Measurements from ENCODE around the gene RAB20. TPM values are rescaled to one million over a fixed set of nuclear protein-coding genes. Genes with fewer than 3 reads are reported as not detected.
A peak's percentile ranks its signal among the peaks of the same experiment; 100 is the strongest.

Gene RAB20
- total and polyA plus RNA-seq, 2 experiments from 2014 or later, result 28.3 to 37.4 TPM

DNA sequence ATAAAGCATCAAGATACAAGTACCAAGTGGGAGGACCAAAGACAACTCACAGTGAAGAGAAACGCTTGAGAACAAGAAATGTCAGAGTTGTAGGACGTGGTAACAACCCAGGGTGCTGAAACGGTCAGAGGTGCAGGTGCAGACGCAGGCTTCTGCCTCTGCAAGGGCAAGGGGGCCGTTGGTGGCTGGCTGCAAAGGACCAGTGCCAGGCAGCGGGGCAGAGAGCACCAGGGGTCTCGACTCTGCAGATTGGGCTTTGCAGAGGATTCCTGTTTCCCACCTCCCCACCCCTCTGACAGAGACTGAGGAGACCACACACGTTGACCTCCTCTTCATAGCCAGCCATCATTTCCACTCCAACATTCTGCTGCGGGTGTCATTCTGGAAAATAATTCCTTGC, 38.3 kb downstream of the RAB20 start:
- WGBS (ENCODE audit: low lambda C conversion rate, missing lambda C conversion rate), result 84% methylated on average over 9 of the region's 9 CpGs
- peaks cover 20% of the 10 kb centered on the region for H3K4me1 ChIP-seq (ENCODE audit: insufficient read depth)
- no peak overlapping the region for H3K4me2 ChIP-seq
- DNase-seq (ENCODE audit: low spot score), result no peak
- no peaks in the 10 kb centered on the region for H3K9me3 ChIP-seq (ENCODE audit: low read depth)
- H3K27ac ChIP-seq, result no peak overlapping the region
- no peaks in the 10 kb centered on the region for H3K27me3 ChIP-seq
- TF ChIP-seq, protein P1, sequence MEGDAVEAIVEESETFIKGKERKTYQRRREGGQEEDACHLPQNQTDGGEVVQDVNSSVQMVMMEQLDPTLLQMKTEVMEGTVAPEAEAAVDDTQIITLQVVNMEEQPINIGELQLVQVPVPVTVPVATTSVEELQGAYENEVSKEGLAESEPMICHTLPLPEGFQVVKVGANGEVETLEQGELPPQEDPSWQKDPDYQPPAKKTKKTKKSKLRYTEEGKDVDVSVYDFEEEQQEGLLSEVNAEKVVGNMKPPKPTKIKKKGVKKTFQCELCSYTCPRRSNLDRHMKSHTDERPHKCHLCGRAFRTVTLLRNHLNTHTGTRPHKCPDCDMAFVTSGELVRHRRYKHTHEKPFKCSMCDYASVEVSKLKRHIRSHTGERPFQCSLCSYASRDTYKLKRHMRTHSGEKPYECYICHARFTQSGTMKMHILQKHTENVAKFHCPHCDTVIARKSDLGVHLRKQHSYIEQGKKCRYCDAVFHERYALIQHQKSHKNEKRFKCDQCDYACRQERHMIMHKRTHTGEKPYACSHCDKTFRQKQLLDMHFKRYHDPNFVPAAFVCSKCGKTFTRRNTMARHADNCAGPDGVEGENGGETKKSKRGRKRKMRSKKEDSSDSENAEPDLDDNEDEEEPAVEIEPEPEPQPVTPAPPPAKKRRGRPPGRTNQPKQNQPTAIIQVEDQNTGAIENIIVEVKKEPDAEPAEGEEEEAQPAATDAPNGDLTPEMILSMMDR (IDR thresholded peaks at IDR 0.05; ENCODE audit: poor library complexity), result no peak
- TF ChIP-seq EZH2phosphoT487 (IDR thresholded peaks at IDR 0.05; ENCODE audit: low read depth, severe bottlenecking, unreplicated experiment), result no peak
- no peaks in the 10 kb centered on the region for H4K20me1 ChIP-seq (ENCODE audit: insufficient read depth, poor library complexity, severe bottlenecking)
- H2AFZ ChIP-seq, result no peak overlapping the region
- H3K9me2 ChIP-seq (replicated peaks; ENCODE audit: insufficient read depth), result no peaks in the 10 kb centered on the region
- no peak overlapping the region for H3K4me3 ChIP-seq
- H3K36me3 ChIP-seq (replicated peaks; ENCODE audit: insufficient read depth, low read depth), result no peaks in the 10 kb centered on the region
- peaks cover 21% of the 10 kb centered on the region for H3K79me2 ChIP-seq

DNA sequence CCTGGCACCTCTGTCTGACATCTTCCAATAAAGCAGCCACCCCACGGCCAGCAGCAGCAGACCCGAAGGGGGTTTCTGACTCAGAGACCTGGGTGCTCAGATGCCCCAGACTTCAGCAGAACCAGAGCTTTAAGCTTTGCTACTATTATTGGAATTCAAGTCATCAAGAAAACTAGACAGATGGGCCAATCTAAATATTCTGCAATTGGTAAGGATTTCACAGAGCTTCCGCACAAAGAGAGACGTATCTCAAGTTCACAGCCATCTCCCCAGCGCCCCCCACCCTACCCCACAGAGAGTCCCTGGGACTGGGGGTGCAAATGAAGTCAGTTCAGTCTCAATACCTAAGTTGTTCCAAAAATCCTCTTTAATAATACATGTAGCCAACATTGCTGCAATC, 38.8 kb downstream of the RAB20 start:
- no peak overlapping the region for H3K27ac ChIP-seq
- H3K36me3 ChIP-seq (replicated peaks; ENCODE audit: insufficient read depth, low read depth), result no peaks in the 10 kb centered on the region
- H3K9me2 ChIP-seq (replicated peaks; ENCODE audit: insufficient read depth), result no peaks in the 10 kb centered on the region
- H3K4me1 ChIP-seq (ENCODE audit: insufficient read depth), result peaks cover 20% of the 10 kb centered on the region
- H3K4me3 ChIP-seq, result no peak overlapping the region
- no peaks in the 10 kb centered on the region for H4K20me1 ChIP-seq (ENCODE audit: insufficient read depth, poor library complexity, severe bottlenecking)
- peaks cover 18% of the 10 kb centered on the region for H3K79me2 ChIP-seq
- H2AFZ ChIP-seq, result no peak overlapping the region
- TF ChIP-seq, protein P1 (IDR thresholded peaks at IDR 0.05; ENCODE audit: poor library complexity), result no peak
- no peak for TF ChIP-seq EZH2 (IDR thresholded peaks at IDR 0.05; ENCODE audit: borderline replicate concordance)
- no peak for TF ChIP-seq EZH2phosphoT487 (IDR thresholded peaks at IDR 0.05; ENCODE audit: low read depth, severe bottlenecking, unreplicated experiment)
- H3K4me2 ChIP-seq, result no peak overlapping the region
- WGBS (ENCODE audit: low lambda C conversion rate, missing lambda C conversion rate), result 93% methylated on average over 5 of the region's 5 CpGs
- DNase-seq (ENCODE audit: low spot score), result no peak
- no peaks in the 10 kb centered on the region for H3K27me3 ChIP-seq
- no peaks in the 10 kb centered on the region for H3K9me3 ChIP-seq (ENCODE audit: low read depth)

DNA sequence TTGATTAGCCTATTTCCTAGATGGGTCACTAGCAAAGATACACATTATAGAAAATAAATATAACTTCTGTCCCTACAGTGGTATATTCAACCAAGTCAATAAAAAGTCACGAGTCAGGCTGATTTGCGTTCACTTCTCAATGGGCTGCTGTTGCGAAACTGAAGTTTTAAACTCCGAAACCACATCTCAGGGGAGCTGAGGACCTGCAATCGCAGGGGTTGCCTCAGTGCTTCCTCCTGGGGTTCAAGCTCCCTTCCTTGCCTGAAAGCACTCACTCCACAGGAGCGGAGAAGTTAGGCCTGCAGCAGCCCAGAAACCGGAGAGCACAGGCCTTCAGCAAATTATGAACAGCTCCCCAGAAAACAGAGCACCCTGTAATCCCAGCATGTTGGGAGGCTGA, 39.6 kb downstream of the RAB20 start:
- TF ChIP-seq EZH2phosphoT487 (IDR thresholded peaks at IDR 0.05; ENCODE audit: low read depth, severe bottlenecking, unreplicated experiment) (no peak), EZH2 (IDR thresholded peaks at IDR 0.05; ENCODE audit: borderline replicate concordance) (no peak)
- TF ChIP-seq, protein P1 (IDR thresholded peaks at IDR 0.05; ENCODE audit: poor library complexity), result no peak
- Histone ChIP-seq H3K4me2 (no peak overlapping the region), H3K9me3 (ENCODE audit: low read depth) (no peaks in the 10 kb centered on the region), H4K20me1 (ENCODE audit: insufficient read depth, poor library complexity, severe bottlenecking) (no peaks in the 10 kb centered on the region), H3K9me2 (replicated peaks; ENCODE audit: insufficient read depth) (no peaks in the 10 kb centered on the region), H3K79me2 (peaks cover 12% of the 10 kb centered on the region), H3K27me3 (no peaks in the 10 kb centered on the region), H3K36me3 (replicated peaks; ENCODE audit: insufficient read depth, low read depth) (no peaks in the 10 kb centered on the region), H3K4me3 (no peak overlapping the region), H3K27ac (peak overlapping the region; percentile 56), H2AFZ (no peak overlapping the region), H3K4me1 (ENCODE audit: insufficient read depth) (peaks cover 19% of the 10 kb centered on the region)
- DNase-seq (ENCODE audit: low spot score), result no peak
- WGBS (ENCODE audit: low lambda C conversion rate, missing lambda C conversion rate), result 87% methylated on average over 7 of the region's 7 CpGs

DNA sequence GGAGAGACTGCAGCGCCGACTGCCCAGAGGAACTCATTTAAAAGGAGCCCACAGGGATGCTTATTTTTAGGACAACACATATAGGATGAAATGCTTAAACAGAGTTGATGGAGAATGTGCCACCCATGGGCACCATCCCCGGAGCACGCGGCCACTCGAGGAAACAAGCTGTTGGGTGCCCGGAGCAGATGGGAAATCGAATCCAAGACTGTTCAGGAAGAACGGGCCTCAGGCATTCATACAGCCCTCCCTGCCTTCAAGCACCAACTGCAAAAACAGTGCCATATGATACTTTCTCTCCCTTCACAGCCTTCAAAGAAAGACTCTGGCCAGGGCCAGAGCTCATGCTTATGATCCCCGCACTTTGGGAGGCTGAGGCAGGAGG, 40.2 kb downstream of the RAB20 start:
- H3K27me3 ChIP-seq, result no peaks in the 10 kb centered on the region
- H3K4me3 ChIP-seq, result no peak overlapping the region
- DNase-seq (ENCODE audit: low spot score), result no peak
- H3K9me3 ChIP-seq (ENCODE audit: low read depth), result no peaks in the 10 kb centered on the region
- peaks cover 18% of the 10 kb centered on the region for H3K4me1 ChIP-seq (ENCODE audit: insufficient read depth)
- whole genome bisulfite sequencing (ENCODE audit: low lambda C conversion rate, missing lambda C conversion rate), result 93% methylated on average over 10 of the region's 10 CpGs
- H3K79me2 ChIP-seq, result peaks cover 7% of the 10 kb centered on the region
- no peaks in the 10 kb centered on the region for H3K9me2 ChIP-seq (replicated peaks; ENCODE audit: insufficient read depth)
- H2AFZ ChIP-seq, result no peak overlapping the region
- TF ChIP-seq, protein P1 (IDR thresholded peaks at IDR 0.05; ENCODE audit: poor library complexity), result no peak
- TF ChIP-seq EZH2phosphoT487 (IDR thresholded peaks at IDR 0.05; ENCODE audit: low read depth, severe bottlenecking, unreplicated experiment) (no peak), EZH2 (IDR thresholded peaks at IDR 0.05; ENCODE audit: borderline replicate concordance) (no peak)
- no peaks in the 10 kb centered on the region for H4K20me1 ChIP-seq (ENCODE audit: insufficient read depth, poor library complexity, severe bottlenecking)
- H3K27ac ChIP-seq, result peak overlapping the region; percentile 56
- no peak overlapping the region for H3K4me2 ChIP-seq
- no peaks in the 10 kb centered on the region for H3K36me3 ChIP-seq (replicated peaks; ENCODE audit: insufficient read depth, low read depth)

All from hepatocyte (in vitro differentiated cells).